Hematopoietic multipotent progenitor cell treated with erythropoietin and hydrocortisone succinate and interleukin-3 and kit ligand, for 8 days (in vitro differentiated cells): ENCODE results near the gene SELPLG.
"Not testable (repeated sequence)": the region's sequence is repeated elsewhere in the genome, so short reads cannot be mapped to it uniquely, and the experiment has no call there.

Experiments used
- DNase-seq: peaks from one replicate; pipeline ENCODE4 v3.0.0-alpha.2; 2015

SELPLG gene

GRCh38 chr12:108586306-108586705 lies 47.4 kb downstream of the SELPLG start:
- no peak for DNase-seq

DNA sequence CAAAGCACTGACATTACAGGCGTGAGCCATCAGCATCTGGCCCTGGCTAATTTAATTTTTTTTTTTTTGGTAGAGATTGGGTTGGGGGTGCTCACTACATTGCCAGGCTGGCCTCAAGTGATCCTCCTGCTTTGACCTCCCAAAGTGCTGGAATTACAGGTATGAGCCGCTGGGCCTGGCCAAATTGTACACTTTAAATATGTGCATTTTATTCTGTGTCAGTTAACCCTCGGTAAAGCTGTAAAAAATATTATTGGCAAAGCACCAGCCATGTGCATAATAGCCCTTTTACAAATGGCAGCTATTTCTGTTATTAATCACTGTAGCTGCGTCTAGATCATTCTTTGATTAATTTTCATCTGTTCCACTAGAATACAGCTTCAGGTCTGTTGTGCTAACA lies 47.8 kb downstream of the SELPLG start:
- no peak for DNase-seq

DNA sequence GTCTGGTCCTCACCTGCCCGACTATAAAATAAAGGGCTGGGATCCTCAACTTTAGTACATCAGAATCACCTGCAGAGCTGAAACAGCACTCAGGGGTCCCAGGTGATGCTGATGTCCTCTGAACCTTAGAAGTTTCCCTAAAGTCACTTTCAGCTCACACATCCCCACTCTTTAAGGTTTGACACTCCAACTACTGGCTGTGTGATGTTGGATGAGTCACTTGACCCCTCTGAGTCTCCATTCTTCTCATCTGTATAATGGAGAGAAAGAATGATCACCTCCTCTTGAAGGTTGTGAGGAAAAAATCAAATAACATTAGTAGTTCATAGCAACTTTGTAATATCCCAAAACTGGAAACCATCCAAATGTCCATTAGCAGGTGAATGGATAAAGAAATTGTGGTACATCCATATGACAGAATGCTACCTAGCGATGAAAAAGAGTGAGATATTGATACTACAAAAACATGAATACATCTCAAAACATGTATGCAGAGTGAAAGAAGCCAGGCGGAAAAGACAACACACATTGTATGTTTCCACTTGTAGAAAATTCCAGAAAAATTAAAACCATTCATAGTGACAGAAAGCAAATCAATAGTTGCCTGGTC lies 49.1 kb downstream of the SELPLG start:
- no peak for DNase-seq

- no peak for DNase-seq
Observed at GRCh38 chr12:108583991-108584390, 49.7 kb downstream of the SELPLG start.

GRCh38 chr12:108582978-108583770 lies 50.5 kb downstream of the SELPLG start:
- no peak for DNase-seq

- no peak for DNase-seq
Observed at GRCh38 chr12:108582509-108582908, 51.2 kb downstream of the SELPLG start.

DNA sequence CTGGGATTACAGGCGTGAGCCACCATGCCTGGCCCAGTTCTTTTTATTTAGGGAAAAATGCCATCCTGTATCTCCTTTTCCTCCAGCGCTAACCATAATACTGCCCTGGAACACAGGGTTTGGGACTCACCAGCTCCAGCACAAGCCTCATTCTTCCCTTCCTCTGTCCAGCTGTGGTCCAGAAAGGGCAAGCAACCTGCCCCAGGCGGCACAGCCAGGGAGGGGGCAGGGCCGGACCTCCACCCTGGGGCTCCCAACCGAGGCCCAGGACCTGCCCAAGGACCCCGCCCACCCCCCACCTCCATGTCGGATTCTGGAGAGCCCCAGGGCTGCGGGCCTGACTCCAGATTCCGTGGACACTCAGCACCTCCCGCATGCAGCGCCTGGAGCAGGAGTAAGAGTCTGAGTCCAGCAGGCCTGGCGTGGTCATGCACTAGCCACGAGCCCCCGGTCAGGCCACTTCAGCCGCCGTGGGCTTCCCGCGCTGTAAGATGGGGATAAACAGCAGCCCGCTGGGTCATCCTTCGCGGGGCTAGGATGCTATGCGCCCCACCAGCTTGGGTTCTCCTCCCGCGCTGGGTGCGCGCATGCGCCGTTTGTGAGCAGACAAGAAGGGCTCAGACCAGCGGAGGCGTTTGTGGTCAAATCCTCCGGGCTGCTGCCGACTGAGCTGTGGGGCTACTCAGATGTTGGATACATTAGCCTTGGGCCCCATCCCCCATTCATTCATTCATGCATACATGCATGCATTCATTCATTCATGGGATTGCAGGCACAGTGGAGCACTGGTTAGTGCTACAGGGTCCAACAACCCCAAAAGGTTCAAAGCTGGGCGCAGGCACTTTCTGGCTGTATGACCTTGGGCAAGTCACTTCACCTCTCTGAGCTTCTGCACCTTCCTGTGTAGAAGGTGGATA lies 52.1 kb downstream of the SELPLG start:
- no peak for DNase-seq

GRCh38 chr12:108580531-108580930 lies 53.2 kb downstream of the SELPLG start:
- DNase-seq, result no peak

- DNase-seq, result no peak
Observed at GRCh38 chr12:108578813-108579212, 54.9 kb downstream of the SELPLG start.

GRCh38 chr12:108578264-108578663 lies 55.4 kb downstream of the SELPLG start:
- DNase-seq, result no peak

DNA sequence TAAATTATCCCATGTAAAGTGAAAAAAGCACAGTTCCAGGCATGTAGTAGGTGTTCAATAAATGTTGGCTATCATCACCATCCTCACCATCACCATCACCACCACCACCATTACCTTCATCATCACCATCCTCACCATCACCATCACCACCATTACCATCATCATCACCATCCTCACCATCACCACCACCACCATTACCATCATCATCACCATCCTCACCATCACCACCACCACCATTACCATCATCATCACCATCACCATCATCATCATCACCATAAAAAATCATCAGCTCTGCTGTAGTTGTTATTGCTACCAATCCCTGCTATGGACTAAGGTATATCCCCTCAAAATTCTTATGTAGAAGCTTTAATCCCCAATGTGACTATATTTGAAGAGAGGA lies 56.2 kb downstream of the SELPLG start:
- no peak for DNase-seq

- no peak for DNase-seq
Observed at GRCh38 chr12:108576660-108577234, 56.9 kb downstream of the SELPLG start.

DNA sequence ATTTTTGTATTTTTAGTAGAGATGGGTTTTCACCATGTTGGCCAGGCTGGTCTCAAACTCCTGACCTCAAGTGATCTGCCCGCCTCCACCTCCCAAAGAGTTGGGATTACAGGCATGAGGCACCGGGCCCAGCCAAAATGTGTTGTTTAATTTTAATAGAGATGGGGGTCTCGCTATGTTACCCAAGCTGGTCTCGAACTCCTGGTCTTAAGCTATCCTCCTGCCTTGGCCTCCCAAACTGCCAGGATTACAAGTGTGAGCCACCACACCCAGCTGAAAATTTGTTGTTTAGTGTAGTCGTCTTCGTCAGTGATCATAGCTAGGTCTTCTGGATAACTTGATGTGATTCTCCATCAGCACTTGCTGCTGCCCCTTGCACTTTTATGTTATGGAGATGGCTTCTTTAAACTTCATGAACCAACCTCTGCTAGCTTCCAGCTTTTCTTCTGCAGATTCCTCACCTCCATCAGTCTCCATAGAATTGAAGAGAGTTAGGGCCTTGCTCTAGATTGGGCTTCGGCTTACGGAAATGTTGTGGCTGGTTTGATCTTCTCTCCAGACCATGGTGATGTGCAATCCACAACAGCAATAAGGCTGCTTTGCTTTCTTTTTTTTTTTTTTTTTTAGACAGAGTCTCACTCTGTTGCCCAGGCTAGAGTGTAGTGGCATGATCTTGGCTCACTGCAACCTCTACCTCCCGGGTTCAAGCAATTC lies 58.3 kb downstream of the SELPLG start:
- no peak for DNase-seq

GRCh38 chr12:108574276-108574675 lies 59.4 kb downstream of the SELPLG start:
- not testable (repeated sequence) for DNase-seq

DNA sequence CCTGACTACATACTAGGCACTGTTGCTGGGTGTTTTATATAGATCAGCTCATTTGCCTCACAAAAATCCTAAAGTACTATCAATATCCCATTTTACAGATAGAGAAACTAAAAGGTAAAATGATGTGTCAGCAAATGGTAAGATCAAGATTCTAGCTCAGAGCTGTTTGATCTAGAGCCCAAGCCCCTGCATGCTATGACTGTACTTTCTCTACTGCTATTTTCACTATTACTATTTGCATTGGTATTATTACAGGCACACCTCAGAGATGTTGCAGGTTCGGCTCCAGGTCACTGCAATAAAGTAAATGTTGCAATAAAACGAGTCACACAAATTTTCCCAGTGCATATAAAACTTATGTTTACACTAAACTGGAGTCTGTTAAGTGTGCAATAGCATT lies 60.4 kb downstream of the SELPLG start:
- DNase-seq, result no peak

- no peak for DNase-seq
Observed at GRCh38 chr12:108572166-108572790, 61.4 kb downstream of the SELPLG start.
